ENCODE results near the gene ERBB2. TPM values are rescaled to one million over a fixed set of nuclear protein-coding genes. Genes with fewer than 3 reads are reported as not detected.

The ERBB2 gene
- total and polyA plus RNA-seq, 10 of the 15 experiments (the other 5 are each of a cell fraction or from before 2014, with no cell fraction given): 0.39 to 7.0 (median 4.3) TPM

DNA sequence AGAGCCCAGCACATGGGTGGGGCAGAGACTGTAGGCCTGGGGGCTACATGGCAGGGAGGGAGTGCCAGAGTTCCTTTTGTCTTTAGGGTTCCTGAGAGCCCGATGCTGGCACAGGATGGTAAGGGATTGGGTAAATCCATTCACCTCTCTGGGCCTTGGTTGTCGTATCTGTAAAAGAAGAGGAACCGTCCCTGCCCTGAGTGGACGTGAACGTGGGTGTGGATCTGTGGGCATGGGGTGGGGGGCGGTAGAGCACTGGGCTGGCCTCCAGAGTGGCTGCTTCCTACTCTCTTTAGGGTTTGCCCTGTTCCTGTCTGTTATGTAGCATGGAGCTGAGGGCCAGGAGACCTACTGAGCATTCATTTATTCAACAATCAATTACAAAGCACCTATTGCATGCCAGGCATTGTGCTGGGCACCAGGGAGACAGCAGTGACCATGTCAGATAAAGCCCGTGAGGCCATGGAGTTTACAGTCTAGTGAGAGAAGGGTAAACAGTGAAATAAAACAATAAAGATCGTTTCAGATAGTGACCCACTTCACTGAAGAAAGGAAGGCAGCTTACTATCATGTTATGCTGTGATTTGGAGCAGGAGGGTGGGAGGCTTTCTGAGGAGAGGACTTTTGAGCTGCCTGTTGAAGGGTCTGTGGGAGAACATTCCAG is 47.8 kb upstream of the ERBB2 start (continued):
- TF ChIP-seq CUX1 (IDR thresholded peaks at IDR 0.05; ENCODE audit: insufficient replicate concordance, low read depth, low read length) (no peak), TCF3 (IDR thresholded peaks at IDR 0.05; ENCODE audit: borderline replicate concordance, insufficient read depth, low read depth, low read length) (no peak), NFIC (IDR thresholded peaks at IDR 0.05; ENCODE audit: low read depth, low read length) (no peak), ESRRA (IDR thresholded peaks at IDR 0.05; ENCODE audit: low read length) (no peak), PML (IDR thresholded peaks at IDR 0.05; ENCODE audit: low read length) (no peak), KAT2A (conservative IDR thresholded peaks at IDR 0.05; ENCODE audit: control insufficient read depth, low read depth, low read length) (no peak), HDGF (IDR thresholded peaks at IDR 0.05) (no peak), MLLT1 (IDR thresholded peaks at IDR 0.05) (no peak), CHD1 (IDR thresholded peaks at IDR 0.05; ENCODE audit: low read depth, low read length) (no peak), CHD2 (IDR thresholded peaks at IDR 0.05; ENCODE audit: borderline replicate concordance, low read depth, low read length) (no peak), NFYA (IDR thresholded peaks at IDR 0.05; ENCODE audit: borderline replicate concordance, low read depth, low read length) (no peak)
